HG02571 (cell line): ENCODE results near the gene NEXMIF.
"Not testable (repeated sequence)": the region's sequence is repeated elsewhere in the genome, so short reads cannot be mapped to it uniquely, and the experiment has no call there.

Experiments
- ATAC-seq: cut with Tn5 transposase; IDR thresholded peaks from one replicate; pipeline ENCODE4 v1.9.1; 2021; ENCODE audit warnings: mild to moderate bottlenecking, moderate library complexity; ENCODE audit not compliant: unreplicated experiment

Gene NEXMIF

DNA sequence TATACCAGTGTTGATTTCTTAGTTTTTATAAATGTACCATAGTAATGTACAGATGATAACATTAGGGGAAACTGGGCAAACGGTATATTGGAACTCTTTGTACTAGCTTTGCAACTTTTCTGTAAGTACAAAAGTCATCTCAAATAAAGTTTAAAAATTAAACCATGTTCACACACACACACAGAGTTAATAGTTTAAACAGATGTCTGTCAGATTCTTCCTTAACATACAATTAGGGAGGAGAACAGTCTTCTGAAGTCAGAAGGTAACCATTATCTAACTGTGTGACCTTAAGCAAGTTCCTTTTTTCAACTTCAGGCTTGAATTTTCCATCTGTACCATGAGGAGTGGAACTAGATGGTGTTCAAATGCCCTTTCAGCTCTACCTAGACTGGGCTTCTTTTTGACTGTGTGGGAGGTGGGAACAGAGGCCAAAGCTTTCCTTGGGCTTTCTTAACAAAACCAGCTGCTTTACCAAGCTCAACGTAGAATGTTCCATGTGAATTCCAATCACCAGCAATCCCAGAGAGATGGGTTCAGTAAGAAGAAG lies 127.8 kb downstream of the NEXMIF start:
- ATAC-seq, result no peak

DNA sequence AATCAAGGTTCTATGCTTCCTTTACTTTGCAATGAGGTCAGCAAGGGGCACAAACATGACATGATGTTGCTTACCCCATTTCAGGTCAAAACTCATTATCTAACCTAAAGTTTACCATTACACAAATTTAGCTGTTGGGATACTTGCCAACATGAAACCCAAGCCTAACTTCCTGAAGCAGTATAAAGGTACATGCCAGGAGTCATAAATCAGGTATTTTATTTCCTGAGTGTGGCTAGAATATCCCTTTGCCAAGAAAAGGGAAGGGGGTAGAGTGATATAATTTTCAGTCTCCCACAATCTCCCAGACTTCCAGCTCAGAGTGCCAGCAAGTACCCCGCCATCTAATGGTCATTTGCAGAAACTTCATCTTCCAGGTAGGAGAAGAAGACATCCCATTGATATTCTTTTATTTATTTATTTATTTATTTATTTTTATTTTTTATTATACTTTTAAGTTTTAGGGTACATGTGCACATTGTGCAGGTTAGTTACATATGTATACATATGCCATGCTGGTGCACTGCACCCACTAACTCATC lies 136.6 kb downstream of the NEXMIF start:
- no peak for ATAC-seq

DNA sequence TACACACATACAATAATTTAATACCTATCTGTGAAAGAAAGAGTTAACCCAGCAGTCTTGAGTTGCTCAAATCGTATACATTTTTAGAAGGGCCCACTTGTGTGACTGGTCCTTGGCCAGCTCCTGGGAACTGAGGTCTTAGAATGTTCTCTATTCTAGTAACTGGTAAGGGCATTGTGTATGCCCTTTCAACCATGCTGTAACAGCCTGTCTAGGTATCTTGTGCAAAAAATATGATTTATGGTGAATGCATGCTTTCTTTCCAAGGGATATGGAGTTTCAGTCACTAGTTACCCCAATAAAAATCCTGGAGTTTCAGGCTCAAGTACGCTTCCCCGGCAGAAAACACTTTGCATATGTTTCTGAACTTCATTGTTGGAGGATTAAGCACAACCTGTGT lies 140.6 kb downstream of the NEXMIF start:
- no peak for ATAC-seq

DNA sequence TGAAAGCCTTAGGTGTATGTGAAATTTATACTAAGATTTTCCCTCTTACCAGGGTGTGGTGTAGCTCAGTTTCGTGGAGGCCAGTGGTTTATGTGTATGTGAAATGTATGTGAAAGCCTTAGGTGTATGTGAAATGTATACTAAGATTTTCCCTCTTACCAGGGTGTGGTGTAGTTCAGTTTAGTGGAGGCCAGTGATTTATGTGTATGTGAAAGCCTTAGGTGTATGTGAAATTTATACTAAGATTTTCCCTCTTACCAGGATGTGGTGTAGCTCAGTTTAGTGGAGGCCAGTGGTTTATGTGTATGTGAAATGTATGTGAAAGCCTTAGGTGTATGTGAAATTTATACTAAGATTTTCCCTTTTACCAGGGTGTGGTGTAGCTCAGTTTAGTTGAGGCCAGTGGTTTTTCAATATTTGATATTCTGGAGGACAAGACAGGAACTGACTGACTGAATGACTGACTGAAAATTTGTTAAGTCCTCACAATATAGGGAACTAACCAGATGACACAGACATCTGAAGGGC lies 143.7 kb downstream of the NEXMIF start:
- no peak for ATAC-seq

DNA sequence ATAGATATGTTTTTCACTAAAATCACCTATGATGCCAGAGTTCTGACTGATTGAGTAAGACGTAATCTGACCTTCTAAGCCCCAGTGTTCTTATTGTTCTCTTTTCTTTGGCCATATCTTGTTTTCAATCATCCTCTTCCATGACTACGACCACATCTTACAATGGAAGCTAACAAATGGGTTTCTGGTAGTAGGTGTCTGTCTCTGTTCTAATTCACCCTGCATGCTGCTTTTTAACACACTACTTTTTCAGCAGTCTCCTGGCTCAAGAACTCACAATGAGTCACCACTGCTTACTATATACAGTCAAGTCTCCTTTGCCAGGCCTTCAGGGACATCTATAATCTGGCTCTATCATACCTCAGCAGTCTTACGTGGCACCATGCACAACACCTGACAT lies 146.1 kb downstream of the NEXMIF start:
- no peak for ATAC-seq

DNA sequence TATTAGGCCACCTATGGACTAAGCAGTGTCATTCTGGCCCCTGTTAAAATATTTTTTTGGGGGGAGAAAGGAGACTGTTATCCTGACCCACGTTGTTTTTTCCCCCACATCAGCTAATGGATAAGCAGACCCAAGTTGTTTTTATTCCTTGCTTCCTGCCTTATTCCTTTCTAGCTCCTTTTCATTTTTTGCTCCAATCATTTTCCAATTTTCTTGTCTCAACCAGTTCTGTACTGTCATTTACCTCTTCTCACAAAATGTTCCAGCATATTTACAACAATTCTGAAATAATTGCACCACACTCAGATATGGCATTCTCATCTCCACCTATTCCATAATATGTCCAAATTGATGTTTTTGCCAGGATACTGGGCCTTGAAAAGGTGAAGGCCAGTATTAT lies 150.3 kb downstream of the NEXMIF start:
- no peak for ATAC-seq

DNA sequence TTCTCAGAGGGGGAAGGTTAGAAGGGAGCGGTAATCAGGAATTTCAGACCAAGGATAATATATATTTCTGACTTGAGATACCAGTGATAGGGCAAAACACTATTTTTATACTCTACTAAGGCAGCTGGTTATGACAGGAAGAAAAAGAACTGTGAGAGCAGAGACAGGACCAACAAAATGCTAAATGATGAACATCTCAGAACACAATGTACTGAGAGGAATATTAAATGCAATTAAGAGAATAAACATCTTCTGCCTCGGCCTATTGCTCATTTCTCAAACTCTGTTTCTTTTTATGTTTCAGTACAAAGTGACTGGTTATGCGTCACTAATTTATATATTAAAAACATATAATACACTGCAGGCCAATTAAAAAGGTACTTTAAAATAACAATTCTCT lies 188.8 kb downstream of the NEXMIF start:
- no peak for ATAC-seq

DNA sequence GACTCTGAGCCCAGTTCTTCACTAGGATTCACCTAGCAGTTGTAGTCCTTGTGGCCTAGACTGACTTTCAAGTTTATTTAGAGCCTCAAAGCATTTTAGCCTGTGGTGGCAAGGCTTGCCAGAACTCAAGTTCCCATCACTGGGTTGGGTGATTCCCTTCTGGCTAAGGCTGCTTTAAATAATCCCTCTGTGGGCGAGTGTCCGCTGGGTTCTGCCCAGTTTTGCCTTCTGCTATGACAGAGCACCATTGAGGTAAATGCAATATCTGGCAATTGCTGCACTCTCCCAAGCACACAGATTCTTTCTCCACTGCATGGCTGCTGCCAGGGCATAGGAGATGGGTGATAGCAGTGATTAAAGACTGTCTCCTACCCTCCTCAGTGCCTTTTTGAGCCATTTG lies 220.0 kb downstream of the NEXMIF start:
- no peak for ATAC-seq

DNA sequence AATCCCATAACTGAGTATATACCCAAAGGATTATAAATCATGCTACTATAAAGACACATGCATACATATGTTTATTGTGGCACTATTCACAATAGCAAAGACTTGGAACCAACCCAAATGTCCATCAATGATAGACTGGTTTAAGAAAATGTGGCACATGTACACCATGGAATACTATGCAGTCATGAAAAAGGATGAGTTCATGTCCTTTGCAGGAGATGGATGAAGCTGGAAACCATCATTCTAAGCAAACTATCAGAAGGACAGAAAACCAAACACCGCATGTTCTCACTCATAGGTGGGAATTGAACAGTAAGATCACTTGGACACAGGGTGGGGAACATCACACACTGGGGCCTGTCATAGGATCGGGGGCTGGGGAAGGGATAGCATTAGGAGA lies 223.9 kb downstream of the NEXMIF start:
- ATAC-seq, result not testable (repeated sequence)

DNA sequence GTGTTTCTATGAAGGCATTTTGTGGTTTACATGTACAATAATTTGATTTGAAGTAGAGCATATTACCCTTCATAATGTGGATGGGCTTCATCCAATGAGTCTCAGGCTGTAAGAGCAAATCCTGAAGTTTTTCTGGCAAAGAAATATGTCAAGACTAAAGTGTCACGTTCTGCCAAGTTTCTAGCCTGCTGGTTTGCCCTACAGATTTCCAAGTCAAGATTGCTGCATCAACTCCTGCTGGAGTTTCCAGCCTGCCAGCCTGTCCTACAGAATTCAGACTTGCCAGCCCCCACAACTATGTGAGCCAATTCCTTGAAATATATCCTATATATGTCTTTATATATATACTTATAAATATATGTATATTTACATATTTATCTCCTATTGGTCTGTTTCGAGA lies 240.8 kb downstream of the NEXMIF start:
- ATAC-seq, result no peak
